ENCODE measurements around the gene DMRT1. TPM values are rescaled to one million over a fixed set of nuclear protein-coding genes. Genes with fewer than 3 reads are reported as not detected.

DMRT1 gene
- total RNA-seq, 4 donors from 2014 or later = not detected

DNA sequence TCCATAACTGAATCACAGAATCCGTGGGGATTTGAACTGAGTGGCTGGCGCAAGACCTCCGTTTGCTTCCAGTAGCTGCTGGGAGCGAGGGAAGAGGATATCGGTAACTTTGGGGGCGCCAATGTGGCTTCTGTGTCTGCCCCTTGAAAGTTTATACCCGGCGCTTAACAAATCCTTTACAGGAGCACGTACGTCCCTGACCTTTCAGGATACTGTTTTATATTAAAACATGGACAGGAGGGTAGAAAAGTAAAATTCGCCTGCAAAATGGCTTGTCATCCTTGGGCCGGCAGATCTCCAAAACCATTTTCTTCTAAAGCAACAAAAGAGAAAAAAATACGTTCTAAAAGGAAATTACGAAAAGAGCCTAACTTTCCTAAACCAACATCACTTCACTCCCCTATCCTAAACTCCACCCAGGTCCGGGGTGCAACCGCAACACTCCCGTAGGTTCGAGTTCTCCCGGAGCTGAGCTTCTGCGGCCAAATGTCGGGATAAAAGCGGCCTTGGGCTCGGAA, 134.3 kb downstream of the DMRT1 start:
- TF ChIP-seq EP300 (IDR thresholded peaks at IDR 0.05) = no peak
- TF ChIP-seq CTCF (IDR thresholded peaks at IDR 0.05) = no peak
- no peak for TF ChIP-seq POLR2A (IDR thresholded peaks at IDR 0.05)
- H3K4me3 ChIP-seq = peak overlapping the region in 1 of 4 donors; percentile 38
- WGBS, 2 donors = 8 to 10% methylated on average over 23 of the region's 23 CpGs
- no peaks in the 10 kb centered on the region for H3K9me3 ChIP-seq
- H3K27ac ChIP-seq = no peak overlapping the region
- H3K4me1 ChIP-seq = peaks cover 0 to 58% (median 28%) of the 10 kb centered on the region in 4 donors
- peaks cover 5 to 97% of the 10 kb centered on the region in 2 donors for H3K27me3 ChIP-seq
- no peaks in the 10 kb centered on the region for H3K36me3 ChIP-seq
- no peak for DNase-seq (ENCODE audit: low spot score in 2 of 2)

DNA sequence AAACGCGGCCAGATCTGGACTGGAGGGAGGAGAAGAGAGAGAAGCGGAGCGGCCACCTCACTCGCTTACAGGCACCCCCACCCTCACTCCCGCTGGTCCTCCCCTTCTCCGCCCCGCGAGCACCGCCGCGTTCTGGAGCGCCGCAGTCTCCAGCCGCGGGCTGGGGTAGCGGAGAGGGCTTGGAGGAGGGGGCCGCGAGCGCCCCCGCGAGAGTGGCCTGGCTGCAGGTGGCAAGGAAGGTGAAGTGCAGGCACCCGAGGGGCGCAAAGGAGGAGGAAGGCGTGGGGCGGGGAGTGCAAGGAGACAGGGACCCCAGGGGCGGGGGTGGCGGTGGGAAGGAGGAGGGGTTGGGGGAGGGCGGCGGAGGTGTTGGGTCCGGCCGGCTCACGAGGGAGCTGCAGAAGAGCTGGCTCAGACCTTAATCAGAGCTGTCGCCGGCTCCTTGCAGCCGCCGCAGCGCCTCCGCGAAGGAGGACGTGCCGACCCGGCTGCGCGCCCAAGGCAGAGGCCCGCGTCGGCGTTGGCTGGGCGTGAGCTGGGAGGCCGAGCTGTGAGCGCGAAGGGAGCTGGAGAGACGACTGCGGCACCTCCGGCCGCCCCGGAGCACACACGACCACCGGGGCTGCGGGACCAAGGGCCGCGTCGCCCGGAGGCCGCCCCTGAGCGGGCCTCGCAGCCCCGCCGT, 134.9 kb downstream of the DMRT1 start, which contains the start of gene DMRT3:
Gene DMRT3, plus strand, starts transcription at position 398 of the 685 bp plus-strand sequence. CDS start 347 bp downstream, outside the sequence.
- Histone ChIP-seq H3K36me3 (no peaks in the 10 kb centered on the region), H3K4me1 (peaks cover 0 to 52% (median 26%) of the 10 kb centered on the region in 4 donors), H3K27ac (no peak within 1 kb of the TSS), H3K27me3 (peaks cover 5 to 97% of the 10 kb centered on the region in 2 donors), H3K9me3 (no peaks in the 10 kb centered on the region), H3K4me3 (peak within 1 kb of the TSS in 2 of 4 donors; percentile 5 to 38)
- 2% methylated on average over 20 to 45 of the region's 70 CpGs for WGBS, 2 donors
- TF ChIP-seq CTCF (IDR thresholded peaks at IDR 0.05) = no peak
- TF ChIP-seq EP300 (IDR thresholded peaks at IDR 0.05) = no peak
- TF ChIP-seq POLR2A (IDR thresholded peaks at IDR 0.05) = no peak
- DNase-seq (ENCODE audit: low spot score in 2 of 2) = no peak

- WGBS, 2 donors = 5 to 12% methylated on average over 25 to 38 of the region's 92 CpGs
- Histone ChIP-seq H3K9me3 (no peaks in the 10 kb centered on the region), H3K27ac (no peak overlapping the region), H3K4me3 (peak overlapping the region in 2 of 4 donors; percentile 5 to 38), H3K27me3 (peaks cover 5 to 97% of the 10 kb centered on the region in 2 donors), H3K4me1 (peaks cover 0 to 44% (median 18%) of the 10 kb centered on the region in 4 donors), H3K36me3 (no peaks in the 10 kb centered on the region)
- DNase-seq (ENCODE audit: low spot score in 2 of 2) = no peak
- TF ChIP-seq POLR2A (IDR thresholded peaks at IDR 0.05) = no peak
- TF ChIP-seq EP300 (IDR thresholded peaks at IDR 0.05) = no peak
- TF ChIP-seq CTCF (IDR thresholded peaks at IDR 0.05) = no peak
Measured at GRCh38 chr9:976943-977837, 135.7 kb downstream of the DMRT1 start.

GRCh38 chr9:977838-978830, 136.6 kb downstream of the DMRT1 start:
- peaks cover 5 to 97% of the 10 kb centered on the region in 2 donors for H3K27me3 ChIP-seq
- no peak for TF ChIP-seq CTCF (IDR thresholded peaks at IDR 0.05)
- TF ChIP-seq EP300 (IDR thresholded peaks at IDR 0.05) = no peak
- TF ChIP-seq POLR2A (IDR thresholded peaks at IDR 0.05) = no peak
- no peaks in the 10 kb centered on the region for H3K36me3 ChIP-seq
- DNase-seq (ENCODE audit: low spot score in 2 of 2) = no peak
- H3K9me3 ChIP-seq = no peaks in the 10 kb centered on the region
- H3K4me3 ChIP-seq = no peak overlapping the region
- H3K27ac ChIP-seq = no peak overlapping the region
- WGBS, 2 donors = 37 to 43% methylated on average over 19 of the region's 19 CpGs
- H3K4me1 ChIP-seq = peaks cover 0 to 39% (median 10%) of the 10 kb centered on the region in 4 donors

Measured in tibial nerve (tissue), 4 donors.